Breast epithelium (tissue), 3 donors: ENCODE measurements around the gene ZHX3.

ENCODE experiments used
- CTCF ChIP-seq, 3 donors: fragments of 450-650 bp; IDR thresholded peaks; one replicate each; pipeline ENCODE4 v1.5.1; 2016 to 2017; ENCODE audit warnings: antibody characterized with exemption in 3 of 3, mild to moderate bottlenecking in 3 of 3, moderate library complexity in 3 of 3
- POLR2AphosphoS5 ChIP-seq, 3 donors: sonication (generic); formaldehyde crosslinking; IDR thresholded peaks; one replicate each; pipeline ENCODE4 v1.6.1; 2017; ENCODE audit warnings: antibody characterized with exemption in 3 of 3

- TF ChIP-seq CTCF (IDR thresholded peaks at IDR 0.05) (no peak), POLR2AphosphoS5 (IDR thresholded peaks at IDR 0.05) (no peak)
Measured at GRCh38 chr20:41320976-41321375, 3.4 kb upstream of the ZHX3 start.
